Skeletal muscle satellite cell (primary cell): ENCODE results near the gene SRGAP2C. TPM values are rescaled to one million over a fixed set of nuclear protein-coding genes. Genes with fewer than 3 reads are reported as not detected.

Experiments
- H3K27me3 ChIP-seq: 2 replicates; pipeline ENCODE4 v1.7.0; 2013; ENCODE audit warnings: low read length; ENCODE audit not compliant: control insufficient read depth, insufficient read depth
- H3K36me3 ChIP-seq: 2 replicates; pipeline ENCODE4 v1.7.0; 2013; ENCODE audit warnings: mild to moderate bottlenecking, control low read depth, low read length; ENCODE audit not compliant: insufficient read depth
- H3K4me1 ChIP-seq: 2 replicates; pipeline ENCODE4 v1.7.0; 2013; ENCODE audit warnings: low read length; ENCODE audit not compliant: control insufficient read depth, insufficient read depth
- H3K4me2 ChIP-seq: 2 replicates; pipeline ENCODE4 v1.7.0; 2013; ENCODE audit warnings: mild to moderate bottlenecking, low read length
- H3K4me3 ChIP-seq: 2 replicates; pipeline ENCODE4 v1.7.0; 2013; ENCODE audit warnings: low read length
- H3K9ac ChIP-seq: 2 replicates; pipeline ENCODE4 v1.7.0; 2013; ENCODE audit warnings: mild to moderate bottlenecking, low read depth, low read length, moderate library complexity
- H3K9me3 ChIP-seq: replicated peaks from 2 replicates; pipeline ENCODE4 v1.7.0; 2013; ENCODE audit warnings: mild to moderate bottlenecking, control low read depth, low read length
- small RNA-seq: library from RNA; depleted of rRNA; stranded (forward); fragments of <200 nt; gene quantifications from one replicate; pipeline ENCODE3, GENCODE V24; 2012

Gene SRGAP2C

GRCh38 chr1:121440993-121441392 is 256.2 kb downstream of the SRGAP2C start:
- H3K9ac ChIP-seq, result no peak overlapping the region
- no peak overlapping the region for H3K4me3 ChIP-seq
- H3K4me2 ChIP-seq, result no peak overlapping the region
- H3K36me3 ChIP-seq, result no peaks in the 10 kb centered on the region
- peaks cover 9% of the 10 kb centered on the region for H3K4me1 ChIP-seq
- H3K27me3 ChIP-seq, result no peaks in the 10 kb centered on the region
- H3K9me3 ChIP-seq, result no peaks in the 10 kb centered on the region

Small RNA genes within 50 kb of the gene (small RNA-seq; reads per million reads assigned to genes)
- gene AC243994.1, result not detected
